ENCODE data around the gene AASDHPPT. TPM values are rescaled to one million over a fixed set of nuclear protein-coding genes. Genes with fewer than 3 reads are reported as not detected.
"Not testable (repeated sequence)": the region's sequence is repeated elsewhere in the genome, so short reads cannot be mapped to it uniquely, and the experiment has no call there.

AASDHPPT gene, protein sequence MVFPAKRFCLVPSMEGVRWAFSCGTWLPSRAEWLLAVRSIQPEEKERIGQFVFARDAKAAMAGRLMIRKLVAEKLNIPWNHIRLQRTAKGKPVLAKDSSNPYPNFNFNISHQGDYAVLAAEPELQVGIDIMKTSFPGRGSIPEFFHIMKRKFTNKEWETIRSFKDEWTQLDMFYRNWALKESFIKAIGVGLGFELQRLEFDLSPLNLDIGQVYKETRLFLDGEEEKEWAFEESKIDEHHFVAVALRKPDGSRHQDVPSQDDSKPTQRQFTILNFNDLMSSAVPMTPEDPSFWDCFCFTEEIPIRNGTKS
- 30.0 TPM for polyA plus RNA-seq (2013, experiment 1 of 2; ENCODE audit: insufficient read length)
- 24.4 TPM for polyA plus RNA-seq (2013, experiment 2 of 2; ENCODE audit: insufficient read length)

DNA sequence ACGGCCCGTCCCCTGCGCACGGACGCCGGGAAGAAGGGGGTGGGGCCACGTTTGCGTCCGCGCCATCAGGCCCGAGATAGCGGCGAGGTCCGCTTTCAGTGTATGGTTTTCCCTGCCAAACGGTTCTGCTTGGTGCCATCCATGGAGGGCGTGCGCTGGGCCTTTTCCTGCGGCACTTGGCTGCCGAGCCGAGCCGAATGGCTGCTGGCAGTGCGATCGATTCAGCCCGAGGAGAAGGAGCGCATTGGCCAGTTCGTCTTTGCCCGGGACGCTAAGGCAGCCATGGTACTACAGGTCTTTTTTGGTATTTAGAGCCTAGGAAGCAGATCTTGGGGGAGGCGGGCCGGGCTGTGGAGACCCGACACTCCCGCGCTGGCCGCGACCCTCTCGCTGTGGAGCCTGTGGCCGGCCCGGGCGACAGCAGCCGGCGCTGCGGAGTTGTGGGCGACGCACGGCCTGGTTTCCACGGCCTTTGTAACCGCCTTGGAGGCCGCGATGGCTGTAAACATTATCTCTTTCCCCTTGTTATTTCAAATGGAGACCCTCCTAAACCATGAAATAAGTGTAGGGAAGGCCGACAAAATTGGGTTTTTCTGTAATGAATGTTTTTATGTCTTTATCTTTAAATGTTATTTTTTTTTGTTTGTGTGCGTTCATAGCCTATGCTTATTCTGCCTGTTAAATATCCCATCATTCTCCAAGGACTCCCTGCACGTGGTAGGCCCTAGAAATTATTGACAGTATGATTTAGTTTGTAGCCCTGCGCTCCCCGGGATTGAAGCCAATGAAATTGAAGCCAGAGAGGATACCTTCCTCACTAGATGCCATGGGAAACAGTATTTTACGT, at the start of gene AASDHPPT:
Gene AASDHPPT (plus strand): TSS at position 54 of the 847 bp plus-strand sequence. CDS start 49 bp downstream, at position 103.
- DNase-seq: no peak

DNA sequence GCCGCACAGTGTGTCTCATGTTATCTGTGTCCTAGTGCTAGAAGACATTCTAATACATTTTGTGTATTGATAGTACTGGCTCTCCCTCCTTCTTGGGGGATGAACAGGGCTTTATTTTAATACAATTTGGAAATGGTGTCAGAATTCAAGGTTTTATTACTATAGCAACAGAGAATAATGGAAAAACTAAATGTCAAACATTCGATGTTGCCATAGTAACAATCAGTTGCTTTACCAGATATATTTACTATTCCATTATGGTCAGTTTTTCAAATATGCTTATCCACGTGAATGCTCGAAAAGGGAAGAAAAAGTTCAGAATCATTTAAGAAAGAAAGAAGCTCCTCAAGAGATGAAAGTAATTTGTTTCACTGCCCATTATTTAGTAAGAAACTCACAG, 46.9 kb upstream of the AASDHPPT start:
- no peak for DNase-seq

DNA sequence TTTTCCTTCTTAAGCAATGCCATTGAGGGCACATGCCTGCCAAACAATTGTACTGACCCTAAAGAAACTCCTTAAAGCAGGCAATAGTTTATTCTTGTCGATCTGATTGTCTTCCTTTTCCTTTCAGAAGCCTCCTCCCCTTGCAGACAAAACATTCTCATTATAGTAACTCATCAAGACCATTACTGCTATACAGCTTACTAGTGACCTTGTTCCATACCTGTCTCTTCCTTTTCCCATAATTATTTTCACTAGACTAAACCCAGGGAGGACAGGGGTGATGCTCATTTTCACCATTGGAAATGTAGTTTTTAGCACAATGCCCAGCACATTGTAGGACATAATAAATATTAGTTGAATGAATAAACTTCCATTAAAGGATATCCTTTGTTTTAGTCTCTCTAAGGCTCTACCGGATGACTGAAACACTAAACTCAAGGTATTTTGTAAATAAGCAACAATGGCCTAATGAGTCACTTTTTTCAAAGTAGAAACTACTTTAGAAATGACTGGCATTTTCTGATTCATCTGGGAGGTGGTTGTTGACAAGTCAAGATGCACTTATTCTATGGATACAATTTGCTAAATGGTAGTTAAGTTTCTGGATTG, 46.2 kb upstream of the AASDHPPT start:
- DNase-seq: no peak

DNA sequence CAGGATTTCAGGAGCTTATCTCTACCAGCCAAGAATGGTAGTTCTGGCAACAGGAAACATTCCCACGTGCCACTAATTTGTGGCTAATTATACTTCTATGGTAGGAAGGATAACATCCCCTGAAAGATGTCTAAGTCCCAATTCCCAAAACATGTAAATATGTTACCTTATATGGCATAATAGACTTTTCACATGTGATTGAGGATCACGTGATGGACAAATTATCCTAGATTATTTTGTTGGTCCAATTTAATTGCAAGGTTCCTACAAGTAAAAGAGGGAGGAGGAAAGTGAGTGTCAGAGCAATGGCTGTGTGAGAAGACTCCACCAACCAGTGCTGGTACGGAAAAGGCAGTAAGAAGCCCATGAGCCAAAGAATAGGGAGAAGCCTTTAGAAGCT, 45.5 kb upstream of the AASDHPPT start:
- no peak for DNase-seq

DNA sequence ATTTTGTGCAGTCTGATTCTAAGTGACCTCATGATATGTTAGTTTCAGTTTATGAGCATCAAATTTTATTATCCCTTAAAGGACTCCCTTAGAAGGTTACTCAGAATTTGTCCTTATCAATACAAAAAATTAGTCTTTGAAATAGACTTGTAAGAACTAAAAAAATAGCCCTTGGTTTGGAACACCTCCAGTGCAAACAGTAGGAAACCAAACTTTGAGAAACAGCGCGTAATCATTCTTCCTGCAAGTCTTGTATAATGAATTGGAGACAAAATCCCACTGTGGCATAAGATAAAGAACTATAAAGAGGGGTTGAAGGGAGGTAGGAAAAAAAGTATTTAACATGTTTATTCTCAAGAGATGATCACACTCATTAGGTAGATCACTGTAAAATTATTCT, 44.6 kb upstream of the AASDHPPT start:
- DNase-seq: no peak

DNA sequence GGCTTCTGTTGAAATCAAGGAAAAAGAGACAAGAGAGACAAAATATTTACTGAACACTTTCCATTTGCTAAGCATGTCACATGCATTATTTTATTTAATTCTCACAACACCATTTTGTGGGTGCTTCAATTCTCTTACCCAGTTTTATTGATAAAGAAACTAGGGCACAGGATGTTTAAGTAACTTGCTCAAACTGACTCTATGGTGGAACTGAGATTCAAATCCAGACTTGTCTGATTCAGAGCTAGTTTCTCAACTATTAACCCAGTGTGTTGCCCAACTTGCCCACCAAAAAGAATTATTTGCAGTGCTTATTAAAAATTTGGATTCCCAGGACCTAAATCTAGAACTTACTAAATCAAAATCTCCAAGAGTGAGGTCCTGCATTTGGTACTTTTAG, 33.9 kb upstream of the AASDHPPT start:
- DNase-seq: no peak

DNA sequence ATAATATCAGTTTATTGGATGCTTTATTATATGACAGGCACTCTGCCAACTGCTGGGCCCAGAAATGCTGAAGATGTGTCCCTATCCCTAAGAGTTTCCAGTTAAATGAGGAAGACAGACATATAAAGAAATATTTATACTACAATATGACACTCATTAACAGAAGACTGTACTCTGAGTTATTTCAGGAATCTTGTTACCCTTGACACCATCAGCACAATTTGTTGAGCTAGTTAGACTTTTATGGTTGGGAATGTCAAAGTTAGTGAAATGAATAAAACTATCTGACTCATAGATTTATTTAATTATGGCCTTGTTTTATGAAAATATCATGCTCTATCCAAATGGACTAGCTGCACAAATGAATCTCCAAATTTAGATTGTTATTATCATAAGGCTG, 29.8 kb upstream of the AASDHPPT start:
- no peak for DNase-seq

DNA sequence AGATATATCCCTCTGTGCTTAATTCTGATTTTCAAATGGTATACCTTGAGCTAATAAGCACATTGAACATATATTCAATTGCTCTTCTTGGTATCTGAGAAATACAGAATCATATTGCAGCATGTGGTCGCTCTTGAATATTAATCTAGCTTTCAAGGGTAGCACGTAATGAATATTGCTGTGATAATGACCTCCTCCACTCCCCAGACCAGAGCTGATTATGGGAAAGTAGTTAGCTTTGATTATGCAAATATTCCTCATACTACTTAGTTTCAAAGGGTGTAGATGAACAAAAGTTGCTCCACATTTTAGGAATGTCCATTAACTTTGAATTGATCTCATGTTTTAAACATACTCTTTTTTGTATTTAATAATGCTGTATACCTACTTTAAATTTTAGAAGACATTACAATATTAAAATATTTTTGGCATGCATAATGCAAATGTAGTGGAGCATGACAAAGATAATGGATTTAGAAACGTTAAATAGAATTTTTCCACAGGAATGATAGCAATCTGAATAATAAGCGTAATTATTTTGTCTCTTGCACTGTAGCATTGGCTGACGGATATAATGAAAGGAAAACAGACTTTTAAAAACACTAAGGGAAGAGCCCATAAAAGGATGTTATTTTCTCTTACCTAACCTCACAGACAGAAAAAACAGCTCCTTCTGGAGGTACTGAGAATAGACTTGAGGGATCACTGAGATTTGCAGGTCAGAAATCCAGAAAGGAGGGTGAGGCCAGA, 27.6 kb upstream of the AASDHPPT start:
- DNase-seq: no peak

DNA sequence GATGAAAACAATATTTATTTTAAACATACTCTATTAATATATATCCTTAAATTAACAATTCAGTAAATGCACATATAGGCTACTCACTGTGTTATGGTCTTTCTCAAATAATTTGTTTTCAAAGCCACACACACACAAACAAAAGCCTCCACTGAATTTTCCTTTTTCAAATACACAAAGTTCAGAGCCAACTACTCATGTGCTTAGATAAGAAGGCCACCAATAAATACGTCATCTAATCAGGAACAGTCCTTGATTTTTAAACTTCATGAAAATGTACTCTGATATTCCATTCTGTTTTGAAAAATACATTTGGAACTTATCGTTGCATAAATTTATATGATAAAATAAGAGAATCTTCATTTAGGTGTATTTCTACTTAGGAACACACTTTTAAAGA, 26.4 kb upstream of the AASDHPPT start:
- DNase-seq: no peak

DNA sequence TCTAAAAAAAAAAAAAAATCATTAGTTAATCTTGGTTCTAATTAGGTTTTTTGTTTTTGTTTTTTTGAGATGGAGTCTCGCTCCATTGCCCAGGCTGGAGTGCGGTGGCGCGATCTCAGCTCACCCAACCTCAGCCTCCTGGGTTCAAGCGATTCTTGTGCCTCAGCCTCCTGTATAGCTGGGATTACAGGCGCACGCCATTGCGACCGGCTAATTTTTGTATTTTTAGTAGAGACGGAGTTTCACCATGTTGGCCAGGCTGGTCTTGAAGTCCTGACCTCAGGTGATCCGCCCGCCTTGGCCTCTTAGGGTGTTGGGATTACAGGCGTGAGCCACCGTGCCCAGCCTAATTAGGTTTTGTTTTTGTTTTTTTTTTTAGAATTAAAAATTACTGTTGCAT, 19.1 kb upstream of the AASDHPPT start:
- not testable (repeated sequence) for DNase-seq

DNA sequence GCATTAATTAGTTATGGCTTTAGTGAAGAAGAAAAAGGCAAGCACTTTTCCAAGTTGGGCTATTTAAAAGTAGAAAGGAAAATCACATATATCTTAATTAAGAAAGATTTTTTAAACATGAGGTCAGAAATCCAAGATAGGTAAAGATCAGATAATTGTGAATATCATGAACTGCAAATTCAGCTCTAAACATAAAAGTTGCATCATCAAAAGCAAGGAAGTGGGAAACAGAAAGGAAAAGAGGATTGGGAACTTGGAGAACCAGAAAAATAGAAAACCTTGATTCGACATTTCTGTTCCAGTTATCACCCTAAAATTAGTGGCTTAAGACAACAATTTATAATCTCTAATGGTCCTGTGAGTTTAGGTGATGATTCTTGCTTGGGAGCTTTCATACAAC, 17.8 kb upstream of the AASDHPPT start:
- no peak for DNase-seq

DNA sequence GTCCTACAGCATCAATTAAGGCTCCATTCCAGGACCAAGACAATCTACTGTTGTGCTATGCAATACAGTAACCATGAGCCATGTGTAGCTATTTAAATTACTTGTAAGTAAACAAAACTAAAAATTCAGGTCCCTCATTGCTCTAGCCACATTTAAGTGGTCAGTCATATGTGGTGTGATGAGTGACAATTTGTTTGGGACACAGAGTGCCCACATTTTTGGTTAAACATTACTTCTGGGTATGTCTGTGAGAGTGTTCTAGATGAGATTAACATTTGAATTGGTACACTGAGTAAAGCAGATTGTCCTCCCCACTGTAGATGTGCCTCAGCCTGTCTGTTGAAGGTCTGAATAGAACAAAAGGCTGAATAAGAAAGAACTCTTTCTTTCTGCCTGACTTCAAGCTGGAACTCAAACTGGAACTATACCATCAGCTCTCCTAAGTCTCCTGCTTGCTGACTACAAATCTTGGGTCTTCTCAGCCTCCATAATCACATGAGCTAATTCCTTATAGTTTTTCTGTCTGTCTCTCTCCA, 16.1 kb upstream of the AASDHPPT start:
- no peak for DNase-seq

DNA sequence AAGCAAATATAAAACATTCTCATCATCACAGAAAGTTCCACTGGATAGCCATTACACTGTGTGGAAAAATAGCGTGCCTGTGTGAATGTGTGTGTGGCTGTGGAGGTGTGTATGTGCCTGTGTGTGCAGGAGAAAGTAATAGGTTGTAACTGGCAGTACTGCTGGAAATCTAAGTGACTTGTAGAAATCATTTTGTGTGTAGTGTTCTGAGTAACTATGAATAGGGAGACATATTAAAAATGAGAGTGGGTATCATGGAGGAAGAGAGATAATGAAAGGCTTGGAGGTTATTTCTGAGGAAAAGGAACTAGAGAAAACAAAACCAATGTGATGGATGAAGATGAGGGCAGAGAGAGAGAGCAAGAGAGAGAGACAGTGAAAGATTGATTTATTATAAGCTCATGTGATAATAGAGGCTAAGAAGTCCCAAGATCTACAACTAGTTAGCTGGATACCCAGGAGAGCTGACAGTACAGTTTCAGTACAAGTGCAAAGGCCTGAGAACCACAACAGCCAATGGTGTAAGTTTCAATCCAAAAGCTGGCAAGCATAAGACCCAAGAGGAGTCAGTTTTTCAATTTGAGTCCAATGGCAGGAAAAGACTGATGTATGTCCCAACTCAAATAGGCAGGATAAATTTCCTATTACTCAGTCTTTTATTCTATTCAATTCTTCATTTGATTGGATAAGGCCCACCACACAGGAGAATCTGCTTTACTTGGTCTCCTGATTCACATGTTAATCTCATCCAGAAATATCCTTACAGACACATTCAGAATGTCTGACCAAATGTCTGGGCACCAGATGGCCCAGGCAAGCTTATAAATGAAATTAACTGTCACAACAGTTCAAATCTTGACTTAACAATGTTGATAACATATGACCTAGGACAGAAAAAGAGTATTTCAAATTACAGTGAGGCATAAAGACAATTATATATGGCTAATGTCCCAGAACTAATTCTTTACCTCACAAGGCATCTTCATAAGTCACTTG, 15.2 kb upstream of the AASDHPPT start:
- no peak for DNase-seq

DNA sequence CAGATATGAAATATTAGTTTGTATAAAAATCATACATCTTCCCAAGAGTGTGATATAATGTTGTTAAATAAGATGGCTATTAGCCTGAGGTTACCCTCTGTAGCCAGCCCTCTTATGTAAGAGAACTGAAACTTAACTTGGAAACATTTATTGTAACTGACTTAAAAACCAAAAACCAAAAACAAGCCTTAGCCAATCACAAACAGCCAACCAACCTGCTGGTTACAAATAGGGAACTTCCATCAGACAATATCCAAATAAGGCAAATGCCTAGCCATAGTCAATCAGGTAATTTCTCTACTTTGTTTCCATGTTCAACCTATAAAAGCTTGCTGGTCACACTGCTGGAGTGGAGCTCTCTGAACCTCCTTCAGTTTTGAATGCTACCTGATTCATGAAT, 14.5 kb upstream of the AASDHPPT start:
- no peak for DNase-seq

DNA sequence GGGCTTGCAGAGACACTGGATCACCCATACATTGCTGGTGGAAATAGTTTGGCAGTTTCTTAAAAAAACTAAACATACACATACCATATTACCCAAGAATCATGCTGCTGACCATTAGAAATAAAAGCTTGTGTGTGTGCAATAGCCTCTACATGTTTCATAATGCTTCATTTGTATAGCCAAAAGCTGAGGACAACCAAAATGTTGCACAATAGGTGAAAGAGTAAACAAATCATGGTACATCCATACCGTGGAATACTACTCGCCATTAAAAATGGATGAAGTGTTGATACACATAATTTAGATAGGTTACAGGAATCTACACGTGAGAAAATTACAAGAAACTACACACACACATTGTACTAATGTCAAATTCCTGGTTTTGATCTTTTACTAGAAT, 6.9 kb upstream of the AASDHPPT start:
- DNase-seq: no peak

DNA sequence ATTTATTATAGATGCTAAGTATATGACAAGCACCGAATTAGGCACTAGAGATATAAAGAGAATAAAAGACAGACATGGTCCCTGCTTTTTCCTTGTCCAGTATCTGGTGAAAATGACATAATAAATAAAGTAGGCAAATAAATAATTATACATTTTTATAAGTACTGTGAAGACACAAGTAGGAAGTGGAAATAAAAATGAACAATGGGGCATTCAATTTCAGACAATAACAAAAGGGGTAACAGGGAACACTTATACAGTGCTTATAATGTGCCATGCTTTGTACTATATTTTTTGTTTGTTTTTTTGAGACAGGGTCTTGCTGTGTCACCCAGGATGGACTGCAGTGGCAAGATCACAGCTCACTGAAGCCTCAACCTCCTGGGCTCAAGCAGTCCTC, 4.7 kb upstream of the AASDHPPT start:
- no peak for DNase-seq

DNA sequence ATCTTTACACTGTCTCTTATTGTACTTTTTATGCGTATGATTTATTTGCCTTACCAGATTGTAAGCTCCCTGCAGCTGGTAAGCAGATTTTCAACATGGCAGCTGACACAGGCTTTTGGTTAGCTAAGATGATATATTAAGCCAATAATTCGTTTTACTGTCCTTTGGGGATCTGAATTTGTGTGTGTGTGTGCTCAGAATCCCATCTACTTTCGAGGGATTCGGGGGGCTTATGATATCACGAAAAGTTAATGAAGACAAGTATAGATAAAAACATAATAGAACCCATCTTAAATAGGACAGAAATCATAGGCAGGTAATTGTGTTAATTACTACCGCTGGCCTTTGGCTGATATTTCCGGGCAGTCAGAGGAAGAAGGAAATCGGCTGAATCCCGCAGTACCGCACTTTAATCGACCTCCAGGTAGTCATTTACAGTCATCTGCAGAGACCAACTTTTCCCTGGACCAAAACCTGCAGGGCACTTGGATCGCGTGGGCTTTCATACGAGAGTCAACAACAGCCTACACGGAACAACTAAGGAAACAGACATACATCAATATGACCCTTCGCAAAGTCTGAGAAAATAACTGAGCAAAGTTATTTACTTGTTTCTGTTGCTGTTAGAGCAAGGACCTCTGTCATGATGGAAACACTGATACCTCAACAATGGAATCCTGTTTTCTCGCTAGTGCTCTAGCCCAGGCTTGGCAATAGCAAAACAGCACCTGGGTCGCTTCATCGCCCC, 1.1 kb upstream of the AASDHPPT start:
- no peak for DNase-seq

DNA sequence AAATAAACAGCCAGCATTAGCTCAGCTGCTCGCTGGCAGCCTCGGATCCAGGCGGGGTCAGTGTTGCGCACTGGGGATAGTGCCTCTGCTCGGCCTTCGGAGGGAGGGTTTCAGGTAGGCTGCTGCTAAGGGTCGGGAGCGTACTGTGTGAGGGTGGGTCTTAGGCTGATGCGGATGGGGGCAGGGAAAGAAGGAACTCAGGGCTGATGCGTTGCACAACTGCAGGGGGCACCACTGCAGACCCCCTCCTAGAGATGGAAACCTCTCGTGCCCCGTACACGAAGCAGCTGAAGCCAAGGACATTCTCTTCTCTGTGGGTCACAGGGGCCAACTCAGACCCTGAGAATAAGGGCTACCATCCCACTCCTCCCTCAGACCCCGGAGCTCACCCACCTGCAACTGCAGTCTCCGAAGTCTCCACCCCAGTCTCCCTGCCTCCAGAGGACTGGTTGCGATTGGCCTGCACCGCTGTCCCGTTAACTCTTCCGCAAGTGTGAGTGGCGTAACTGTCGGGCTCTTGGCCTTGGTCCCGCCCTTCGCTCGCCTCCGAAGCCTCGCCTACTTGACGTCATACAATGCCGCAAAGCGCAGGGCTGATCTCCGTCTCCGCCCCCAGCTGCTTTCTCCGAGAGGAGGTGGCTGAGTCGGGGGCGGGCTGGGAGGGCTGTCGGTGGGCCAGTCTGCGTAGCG, 398 bp upstream of the AASDHPPT start, which contains the start of gene KBTBD3:
Gene KBTBD3 (minus strand): TSS at position 429 of the 690 bp plus-strand sequence. CDS start 18,250 bp downstream, outside the sequence.
- DNase-seq: peak; percentile 99

DNA sequence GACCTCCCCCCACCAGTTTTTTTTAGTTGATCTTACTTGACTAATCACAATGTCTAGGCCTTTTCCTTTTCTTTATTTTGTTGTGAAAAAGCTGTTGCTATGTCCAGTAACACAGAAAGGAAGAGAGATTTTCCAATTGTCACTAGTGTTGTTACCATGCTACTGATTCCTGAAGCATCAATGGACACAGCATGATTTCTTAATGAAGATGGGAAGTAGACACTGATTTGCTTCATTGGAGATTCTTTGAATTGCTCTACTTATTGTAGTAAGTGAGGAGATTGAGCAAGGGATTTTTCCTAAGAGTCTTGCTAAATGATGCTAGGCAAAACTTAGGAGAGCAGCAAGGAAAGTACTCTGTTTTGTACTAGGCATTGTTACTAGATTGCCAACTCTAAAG, 4.6 kb downstream of the AASDHPPT start:
- no peak for DNase-seq

DNA sequence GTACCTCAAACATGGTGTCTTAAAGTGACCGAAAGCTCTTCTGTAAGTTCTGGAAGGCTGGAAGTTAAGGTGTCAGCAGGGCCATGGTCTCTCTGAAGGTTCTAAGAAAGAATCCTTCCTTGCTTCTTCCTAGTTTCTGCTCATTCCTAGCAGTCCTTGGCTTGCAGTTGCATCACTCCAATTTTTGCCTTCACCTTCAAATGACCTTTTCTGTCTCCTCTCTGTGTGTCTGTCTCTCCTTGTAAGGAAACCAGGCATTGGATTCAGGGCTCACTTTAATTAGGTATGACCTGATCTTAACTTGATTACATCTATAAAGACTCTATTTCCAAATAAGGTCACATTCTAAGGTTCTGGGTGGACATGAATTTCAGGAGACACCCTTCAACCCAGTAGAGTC, 8.7 kb downstream of the AASDHPPT start:
- no peak for DNase-seq
